HS-27A (cell line): Measurements from ENCODE around the gene NUP50.
"Not testable (repeated sequence)": the region's sequence is repeated elsewhere in the genome, so short reads cannot be mapped to it uniquely, and the experiment has no call there.

Experiments used
- DNase-seq: peaks from one replicate; pipeline ENCODE4 v3.0.0-alpha.2; 2012; ENCODE audit warnings: low read depth, missing footprints

NUP50 gene

DNA sequence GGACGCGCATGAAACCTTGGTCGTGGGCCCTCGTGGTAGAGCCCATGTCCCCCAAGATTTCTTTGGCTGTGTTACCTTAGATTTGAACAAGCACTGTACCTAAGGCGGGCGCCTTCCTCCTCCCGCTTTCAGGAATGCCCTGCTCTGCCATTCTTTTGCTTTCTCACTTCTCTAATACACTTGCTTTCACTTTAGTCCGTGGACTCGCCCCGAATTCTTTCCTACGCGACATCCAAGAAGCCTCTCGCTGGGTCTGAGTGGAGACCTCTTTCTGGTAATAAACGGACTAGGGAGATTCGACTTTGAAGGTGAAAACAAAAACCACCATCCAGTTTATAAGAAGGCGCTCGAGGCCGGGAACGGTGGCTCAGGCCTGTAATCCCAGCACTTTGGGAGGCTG lies 1.2 kb upstream of the NUP50 start:
- no peak for DNase-seq

DNA sequence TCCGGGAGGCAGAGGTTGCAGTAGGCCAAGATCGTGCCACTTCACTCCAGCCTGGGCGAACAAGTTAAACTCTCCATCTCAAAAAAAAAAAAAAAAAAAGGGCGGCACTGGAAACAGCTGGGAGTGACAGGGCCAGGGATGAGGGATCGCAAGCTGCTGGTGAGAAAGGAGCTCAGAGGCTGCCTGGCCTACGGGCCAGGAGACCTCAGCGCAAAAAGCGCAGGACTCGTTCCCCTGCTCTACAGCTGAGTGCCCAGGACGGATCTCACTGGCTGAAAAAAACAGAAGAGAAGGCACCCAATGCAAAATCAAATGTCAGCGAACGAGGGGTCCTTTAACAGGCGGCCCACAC lies 650 bp upstream of the NUP50 start:
- DNase-seq = no peak

DNA sequence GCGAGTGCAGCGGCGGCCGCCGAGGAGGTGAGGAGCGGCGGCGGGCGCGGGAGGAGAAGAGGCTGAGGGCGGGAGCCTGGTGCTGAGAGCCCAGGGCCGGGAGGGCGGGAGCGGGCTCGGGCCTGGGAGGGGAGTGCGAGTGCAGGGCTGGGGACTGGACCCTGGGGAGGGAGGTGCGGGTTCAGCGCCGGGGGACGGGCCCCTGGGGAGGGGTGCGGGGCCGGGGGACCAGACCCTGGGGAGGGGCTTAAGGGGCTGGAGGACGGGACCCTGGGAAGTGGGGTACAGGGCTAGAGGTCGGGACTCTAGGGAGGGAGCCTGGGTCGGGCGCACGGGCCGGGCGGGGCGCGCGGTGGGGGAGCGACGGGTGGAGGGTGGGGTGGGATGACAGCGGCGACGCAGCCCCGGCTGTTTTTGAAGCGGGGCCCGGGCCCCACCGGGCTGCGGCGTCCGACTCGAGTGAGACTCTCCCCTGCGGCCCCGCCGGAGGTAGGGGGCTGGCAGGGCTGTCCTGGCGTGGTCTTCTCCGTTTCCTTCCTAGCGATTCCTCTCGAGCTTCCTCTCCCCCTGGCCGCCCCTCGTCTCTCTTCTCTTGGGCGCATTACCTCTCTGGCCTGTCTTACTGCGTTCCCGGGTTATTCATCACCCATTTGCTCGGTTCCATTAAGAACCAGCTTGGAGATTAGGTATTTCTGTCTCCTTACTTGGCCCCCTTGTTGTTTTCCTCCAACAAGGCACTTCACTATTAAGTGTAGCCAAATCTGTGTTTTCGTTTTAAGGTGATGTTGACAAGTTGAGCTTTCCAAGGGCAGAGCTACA lies 754 bp downstream of the NUP50 start:
- DNase-seq = no peak

DNA sequence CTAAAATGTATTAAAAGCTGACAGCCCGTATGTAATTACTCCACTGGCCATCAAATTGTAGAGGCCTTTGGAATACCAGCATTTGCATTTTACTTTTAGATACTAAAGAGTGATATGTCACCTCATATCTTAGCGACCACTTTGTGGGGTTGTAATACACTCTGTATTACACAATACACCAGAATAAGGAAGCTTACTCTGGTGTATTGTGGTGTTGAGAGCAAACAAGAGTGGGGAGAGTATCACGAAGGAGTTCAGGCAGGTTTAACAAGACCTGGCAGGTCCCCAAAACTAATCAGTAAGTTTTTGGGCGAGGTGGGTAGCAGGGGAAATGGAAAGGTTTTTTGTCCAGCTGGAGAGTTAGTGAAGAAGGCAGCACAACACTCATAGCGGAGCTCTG lies 3.2 kb downstream of the NUP50 start:
- no peak for DNase-seq

DNA sequence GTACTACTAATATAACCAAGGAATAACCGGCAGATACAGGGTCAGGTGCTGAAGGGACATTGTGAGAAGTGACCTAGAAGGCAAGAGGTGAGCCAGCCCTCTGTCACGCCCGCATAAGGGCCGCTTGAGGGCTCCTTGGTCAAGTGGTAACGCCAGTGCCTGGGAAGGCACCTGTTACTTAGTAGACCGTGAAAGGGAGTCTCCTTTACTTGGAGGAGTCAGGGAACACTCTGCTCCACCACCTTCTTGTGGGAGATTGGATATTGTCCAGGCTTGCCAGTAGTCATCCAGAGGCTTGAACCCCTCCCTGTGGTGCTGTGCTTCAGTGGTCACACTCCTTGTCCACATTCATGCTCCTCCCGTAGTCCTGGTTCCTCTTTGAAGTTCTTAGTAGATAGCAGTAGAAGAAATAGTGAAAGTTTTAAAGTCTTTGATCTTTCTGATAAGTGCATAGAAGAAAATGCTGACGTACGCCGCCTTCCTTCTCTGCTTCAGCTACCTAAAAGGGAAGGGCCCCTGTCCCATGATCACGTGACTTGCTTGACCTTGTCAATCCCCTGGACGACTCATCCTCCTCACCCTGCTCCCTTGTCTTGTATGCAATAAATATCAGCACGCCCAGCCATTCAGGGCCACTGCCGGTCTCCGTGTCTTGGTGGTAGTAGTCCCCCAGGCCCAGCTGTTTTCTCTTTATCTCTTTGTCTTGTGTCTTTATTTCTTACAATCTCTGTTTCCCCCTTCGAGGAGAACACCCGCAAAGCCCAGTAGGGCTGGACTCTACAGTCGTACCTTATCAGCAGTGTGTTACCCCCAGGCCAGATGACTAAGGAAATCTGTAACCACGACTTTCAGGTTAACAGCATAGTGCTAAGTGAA lies 6.1 kb downstream of the NUP50 start:
- DNase-seq = no peak

DNA sequence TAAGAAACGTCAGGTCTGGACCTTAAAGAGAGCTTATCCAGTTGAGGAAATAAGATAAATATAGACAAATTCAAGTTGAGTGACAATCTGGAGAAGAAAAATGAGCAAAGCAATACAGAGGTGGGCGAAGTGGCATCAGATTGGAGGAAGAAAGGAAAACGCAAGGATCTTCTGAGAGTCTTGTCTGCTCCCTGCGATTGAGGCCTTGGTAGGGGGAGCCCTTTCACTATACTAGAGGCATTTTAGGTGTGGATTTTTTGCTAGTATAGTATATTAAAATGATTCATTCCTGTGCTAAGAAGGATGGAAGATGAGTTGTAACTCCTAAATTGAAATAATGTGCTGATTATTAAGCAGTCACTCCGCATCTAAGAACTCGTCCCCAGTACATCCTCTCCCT lies 8.1 kb downstream of the NUP50 start:
- no peak for DNase-seq

DNA sequence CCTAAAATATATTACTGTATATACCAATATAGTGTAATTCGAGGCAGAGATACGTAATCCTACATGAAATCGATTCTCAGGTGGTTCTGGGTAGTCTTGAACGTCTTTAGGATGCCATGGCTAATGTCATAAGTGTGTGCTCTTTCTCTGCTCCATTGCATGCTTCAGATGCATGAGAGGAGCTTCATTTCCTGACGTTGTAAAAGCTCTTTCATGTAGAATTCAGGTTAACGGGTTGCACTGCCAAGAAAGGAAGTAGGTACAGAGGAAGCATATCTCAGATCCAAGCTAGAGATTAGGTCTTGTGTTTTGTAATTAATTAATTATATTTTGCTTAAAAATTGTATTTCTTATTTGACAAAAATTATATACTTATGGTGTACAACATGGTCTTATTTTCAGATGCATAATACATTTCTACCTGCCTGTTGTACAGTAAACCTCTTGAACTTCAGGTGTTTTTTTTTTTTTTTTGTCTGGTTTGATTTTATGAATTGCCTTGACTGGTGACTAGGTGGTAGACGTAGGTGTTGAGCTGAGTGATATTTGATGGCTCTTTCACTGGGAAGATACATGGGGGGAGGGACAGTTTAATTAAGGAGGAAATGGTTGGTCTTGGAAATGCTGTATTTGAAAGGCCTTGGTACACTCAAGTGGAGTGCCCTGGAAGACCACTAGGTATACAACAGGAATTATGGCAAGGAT lies 9.3 kb downstream of the NUP50 start:
- no peak for DNase-seq

DNA sequence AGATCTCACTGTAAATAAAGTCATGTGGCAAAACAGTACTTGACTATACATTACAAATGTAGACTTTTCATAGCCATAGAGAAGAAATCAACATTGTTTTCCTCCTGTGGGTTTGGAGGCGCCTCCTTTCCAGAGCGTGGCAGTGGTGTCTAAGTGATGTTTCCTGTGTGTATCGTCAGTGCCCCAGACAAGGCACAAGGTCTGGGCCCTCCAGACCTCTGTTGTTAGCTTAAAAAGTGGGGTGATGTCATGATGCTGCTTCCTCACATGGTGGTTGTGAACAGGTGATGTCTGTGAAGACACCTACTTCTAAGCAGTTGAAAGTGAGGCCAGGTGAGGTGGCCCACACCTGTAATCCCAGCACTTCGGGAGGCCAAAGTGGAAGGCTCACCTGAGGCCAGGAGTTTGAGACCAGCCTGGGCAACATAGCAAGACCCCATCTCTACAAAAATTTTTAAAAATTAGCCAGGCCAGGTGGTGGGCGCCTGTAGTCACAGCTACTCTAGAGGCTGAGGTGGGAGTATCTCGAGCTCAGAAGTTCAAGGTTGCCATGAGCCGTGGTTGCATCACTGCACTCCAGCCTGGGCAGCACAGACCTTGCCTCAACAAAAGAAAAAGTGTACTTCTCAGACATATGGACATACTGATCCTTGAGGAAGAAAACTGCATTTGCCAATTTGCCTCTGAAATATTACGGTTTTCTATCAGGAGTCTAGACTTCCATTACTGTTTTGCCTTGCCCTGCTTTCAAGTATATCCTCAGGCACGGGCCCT lies 15.7 kb downstream of the NUP50 start:
- DNase-seq = no peak

DNA sequence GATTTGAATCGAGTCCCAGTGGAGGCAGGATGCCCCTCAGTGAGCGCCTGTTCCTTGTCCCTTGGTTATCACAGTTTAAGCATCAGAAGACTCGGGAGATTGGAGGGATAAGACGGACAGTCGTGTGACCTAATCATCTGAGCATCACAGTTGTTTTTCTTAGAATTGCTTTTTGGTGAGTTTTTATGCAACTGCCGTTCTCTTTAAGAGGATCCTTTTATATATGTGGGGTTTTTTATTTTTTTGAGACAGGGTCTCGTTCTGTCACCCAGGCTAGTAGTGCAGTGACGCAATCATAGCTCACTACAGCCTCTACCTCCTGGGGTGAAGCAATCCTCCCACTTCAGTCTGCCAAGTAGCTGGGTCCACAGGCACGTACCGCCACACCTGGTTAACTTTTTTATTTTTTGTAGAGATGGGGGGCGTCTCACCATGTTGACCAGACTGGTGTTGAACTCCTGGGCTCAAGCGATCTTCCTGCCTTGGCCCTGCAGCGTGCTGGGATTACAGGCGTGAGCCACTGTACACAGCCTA lies 16.5 kb downstream of the NUP50 start:
- DNase-seq = no peak

DNA sequence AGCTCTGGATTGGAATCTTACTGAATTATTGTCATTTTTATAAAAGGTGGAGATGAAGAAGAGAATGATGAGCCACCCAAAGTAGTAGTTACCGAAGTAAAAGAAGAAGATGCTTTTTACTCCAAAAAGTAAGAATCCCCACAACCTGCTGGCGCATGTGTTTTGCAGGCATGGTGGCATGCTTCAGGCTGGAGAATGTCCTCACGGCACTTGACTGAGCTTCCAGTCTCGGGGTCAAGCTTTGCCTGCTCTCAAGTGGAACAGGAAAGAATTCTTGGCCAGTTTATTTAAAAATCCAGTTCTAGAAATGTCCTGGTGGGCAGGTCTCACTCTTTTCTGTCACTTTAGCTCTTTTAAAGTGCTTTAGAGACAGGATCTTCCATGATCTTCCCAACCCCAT lies 17.5 kb downstream of the NUP50 start:
- DNase-seq = no peak

DNA sequence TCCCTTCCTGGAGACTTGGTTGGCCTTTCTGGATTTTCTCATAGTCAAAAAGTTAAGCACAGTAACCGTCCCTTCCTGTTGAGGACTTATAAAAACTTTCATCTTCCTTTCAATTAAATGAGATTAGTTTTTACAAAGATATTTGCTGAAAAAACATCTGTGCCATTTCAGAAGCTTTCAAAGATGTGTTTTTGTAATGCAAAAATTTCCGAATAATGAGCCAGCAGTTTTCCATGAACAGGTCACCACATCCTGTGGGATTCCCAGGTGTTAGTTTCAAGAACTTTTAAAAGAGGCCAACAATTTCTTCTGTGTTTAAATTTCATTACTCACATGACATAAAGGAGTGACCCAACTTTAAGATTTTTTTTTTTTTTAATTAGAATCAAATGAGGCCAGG lies 18.0 kb downstream of the NUP50 start:
- DNase-seq = no peak

DNA sequence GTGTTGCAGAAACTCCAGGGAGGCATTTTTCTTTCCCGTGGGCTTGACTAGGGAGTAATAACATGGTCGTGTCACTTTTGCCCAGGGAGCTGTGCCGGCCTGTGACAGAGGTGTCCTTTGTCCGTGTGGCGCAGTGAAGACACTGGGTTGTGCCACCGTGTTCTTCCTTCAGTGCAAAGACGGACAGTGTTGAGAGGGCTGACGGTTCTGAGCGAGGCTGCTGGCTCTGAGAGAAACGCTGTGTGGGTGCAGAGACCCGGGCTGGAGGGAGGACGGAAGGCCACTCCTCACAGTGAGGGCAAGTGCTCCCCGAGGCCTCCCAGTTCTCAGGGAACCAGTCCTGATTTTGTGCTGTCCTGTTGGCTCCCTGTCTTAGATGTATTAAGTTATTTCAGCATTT lies 20.2 kb downstream of the NUP50 start:
- no peak for DNase-seq

DNA sequence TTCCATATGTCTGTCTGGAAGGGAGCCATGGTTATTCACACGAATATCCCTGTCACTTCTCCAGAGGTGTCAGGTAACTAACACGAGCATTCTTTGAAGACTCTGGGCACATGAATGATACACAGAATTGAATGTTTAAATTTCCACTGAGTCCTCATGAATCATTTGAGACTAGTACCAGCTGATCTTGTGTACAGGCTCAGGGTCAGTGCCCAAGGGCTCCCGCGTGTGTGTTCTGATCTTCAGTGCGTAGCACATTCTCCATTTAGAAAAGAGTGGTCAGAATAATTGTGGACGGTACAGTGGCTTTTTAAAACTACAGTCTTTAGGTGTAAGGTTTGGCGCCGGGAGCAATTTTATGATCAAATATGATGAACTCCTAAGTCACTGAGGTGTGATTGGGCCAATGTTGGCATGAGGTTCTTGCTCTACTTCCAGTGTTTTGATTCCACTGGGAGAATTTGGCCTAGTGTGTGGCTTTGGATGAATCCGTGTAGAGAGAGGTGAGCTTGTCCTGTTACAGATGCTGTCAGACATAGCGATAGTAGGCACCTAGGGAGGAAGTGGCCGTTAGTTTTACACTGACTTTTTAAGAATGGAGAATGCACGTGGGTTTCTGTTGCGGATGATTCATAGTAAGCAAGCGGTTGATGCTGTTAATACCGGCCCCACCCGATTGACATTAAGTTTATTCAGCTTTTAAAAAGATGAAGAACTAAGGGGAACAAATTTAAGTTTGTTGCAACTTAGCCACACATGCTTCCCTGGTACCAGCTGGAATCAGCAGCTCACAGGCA lies 22.2 kb downstream of the NUP50 start:
- no peak for DNase-seq

DNA sequence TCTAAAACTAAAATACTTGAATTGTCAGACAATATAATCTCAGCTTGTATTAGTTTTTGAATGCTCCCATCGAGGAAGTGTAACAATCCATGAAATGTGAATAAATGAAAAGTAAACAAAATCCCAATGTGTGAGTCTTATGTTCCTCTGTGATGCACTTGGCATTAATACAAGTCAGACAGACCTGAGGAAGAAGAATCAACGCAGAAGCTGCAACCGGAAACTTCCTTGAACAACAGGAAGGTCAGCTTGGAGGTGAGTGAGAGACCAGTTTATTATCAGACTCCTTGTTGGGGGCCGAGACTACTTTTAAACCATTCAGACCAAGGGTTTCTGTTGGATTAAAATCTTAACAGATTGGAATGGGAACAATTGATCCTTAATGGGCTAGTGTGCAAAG lies 24.2 kb downstream of the NUP50 start:
- no peak for DNase-seq

DNA sequence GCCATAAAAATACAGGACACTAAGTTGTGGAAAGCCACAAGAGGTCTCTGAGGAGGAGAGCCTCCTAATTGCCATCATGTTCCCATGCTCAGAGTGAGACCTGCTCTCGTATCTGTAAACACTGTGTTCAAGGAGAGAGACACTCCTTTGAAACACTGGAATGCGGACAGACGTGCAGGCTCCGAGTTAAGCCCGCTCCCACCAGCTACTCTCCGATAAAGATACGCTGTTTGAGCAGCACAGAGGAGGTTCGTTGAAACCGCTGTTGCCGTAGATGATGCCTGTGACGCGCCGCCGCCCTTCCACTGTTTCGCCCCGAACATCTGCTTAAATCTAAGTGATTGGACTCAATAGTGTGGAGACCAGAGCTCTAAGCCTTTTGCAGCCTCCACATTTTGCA lies 25.1 kb downstream of the NUP50 start:
- no peak for DNase-seq

DNA sequence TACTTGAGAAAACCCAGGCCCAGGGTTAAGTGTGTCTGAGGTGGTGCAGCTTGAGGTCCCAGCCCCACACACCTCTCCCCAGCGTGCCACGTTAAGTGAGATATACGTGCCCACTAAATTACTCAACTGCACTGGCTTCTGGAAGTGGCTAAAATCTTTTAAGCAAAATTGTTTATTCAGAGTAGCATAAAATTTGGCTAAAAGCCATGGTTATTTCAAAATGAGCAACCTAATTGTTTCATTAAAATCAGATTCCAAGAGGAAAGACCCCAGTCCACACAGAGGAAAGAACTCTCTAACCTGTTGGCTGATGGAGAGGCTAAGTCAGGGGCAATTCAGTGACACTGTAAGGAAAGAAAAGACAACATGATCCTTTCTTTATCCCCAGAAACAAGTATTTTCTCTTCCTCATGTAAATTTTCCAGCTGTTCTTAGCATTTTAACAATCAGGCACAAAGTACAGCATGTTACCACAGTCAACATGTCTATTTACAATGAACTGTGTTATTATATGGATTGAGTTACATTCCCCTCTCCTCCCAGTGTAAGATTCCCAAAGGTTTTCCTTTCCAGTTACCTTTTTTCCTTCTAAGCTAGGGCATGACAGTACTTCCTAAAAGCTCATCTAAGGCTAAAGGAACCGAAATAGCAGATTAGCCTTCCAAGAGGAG lies 26.6 kb downstream of the NUP50 start:
- DNase-seq = no peak

DNA sequence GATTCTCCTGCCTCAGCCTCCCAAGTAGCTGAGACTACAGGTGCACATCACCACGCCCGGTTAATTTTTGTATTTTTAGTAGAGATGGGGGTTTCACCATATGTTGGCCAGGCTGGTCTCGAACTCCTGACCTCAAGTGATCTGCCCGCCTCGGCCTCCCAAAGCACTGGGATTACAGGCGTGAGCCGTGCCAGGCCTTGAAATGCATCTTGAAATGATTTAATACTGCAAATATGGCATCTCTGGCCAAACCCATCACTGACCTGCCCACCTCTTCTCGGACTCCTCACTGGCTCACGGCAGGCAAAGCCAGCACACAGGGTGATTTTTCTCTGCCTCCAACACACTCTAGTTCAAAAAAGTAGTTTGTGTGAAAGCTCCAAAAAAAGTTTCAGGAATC lies 28.0 kb downstream of the NUP50 start:
- not testable (repeated sequence) for DNase-seq

DNA sequence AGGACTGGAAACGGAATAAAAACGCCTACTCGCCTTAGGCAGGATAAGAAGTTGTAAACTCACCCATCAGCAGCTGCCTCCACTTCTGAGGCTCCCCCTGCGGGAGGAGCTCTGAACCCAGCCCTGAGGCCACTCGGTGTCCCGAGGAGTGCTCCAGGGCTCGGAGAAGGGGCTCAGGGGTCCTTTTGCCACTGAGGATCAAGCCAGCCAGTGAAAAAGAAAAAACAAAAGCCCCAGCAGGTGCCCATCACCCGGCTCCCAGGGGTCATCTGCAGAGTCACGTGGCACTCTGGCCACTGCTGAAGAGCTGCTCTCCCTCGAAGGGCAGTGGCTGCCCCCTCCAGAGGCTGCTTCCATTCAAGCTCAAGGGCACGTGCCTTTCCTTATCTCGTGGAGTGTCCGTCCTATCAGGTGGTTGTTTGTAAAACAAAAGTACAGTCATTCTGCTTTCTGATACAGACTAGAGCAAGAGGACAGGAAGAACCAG lies 29.0 kb downstream of the NUP50 start:
- no peak for DNase-seq

DNA sequence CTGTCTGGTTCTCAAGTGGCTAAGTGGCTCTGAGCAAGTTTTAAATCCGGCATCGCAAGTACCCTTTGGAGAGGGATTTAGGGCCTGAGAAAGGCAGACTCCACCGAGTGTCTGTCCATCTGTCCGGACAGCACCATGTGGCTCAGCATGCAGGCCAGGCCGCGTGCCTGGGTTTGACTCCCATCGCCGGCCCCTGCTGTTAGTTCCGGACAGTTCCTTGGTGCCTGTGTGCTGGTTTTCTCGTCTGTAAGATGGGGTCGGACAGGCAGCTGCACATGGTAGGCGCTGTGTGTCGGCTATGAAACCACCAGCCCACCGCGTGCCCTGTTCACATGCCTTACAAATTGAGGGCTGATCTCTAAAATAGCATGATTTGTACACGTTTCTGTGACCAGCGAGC lies 31.0 kb downstream of the NUP50 start:
- no peak for DNase-seq

DNA sequence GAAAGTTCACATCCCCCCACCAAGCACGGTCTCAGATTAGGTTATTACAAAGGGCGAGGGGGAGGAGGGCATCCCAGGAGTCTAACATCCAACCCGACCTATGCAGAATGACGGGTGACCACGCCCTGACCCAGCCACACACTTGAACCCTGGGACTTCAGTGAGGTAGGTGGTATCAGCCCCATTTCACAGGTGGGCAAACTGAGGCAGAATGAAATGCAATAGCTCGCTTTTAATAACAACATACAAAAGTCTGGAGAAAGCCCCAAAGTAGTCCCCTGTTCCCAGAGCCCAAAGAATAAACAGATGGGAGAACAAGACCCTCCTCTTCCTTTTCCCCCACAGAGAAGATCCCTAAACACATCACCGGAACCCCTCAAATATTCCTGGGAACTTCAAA lies 31.9 kb downstream of the NUP50 start:
- no peak for DNase-seq
